ENCODE measurements around the gene SLCO1A2. TPM values are rescaled to one million over a fixed set of nuclear protein-coding genes. Genes with fewer than 3 reads are reported as not detected.

Gene SLCO1A2
- total and polyA plus RNA-seq, 2 donors, result 0.07 to 0.33 TPM

GRCh38 chr12:21300632-21301031 lies 34.1 kb downstream of the SLCO1A2 start:
- no peaks in the 10 kb centered on the region for H3K36me3 ChIP-seq (ENCODE audit: control insufficient read depth in 2 of 2, insufficient read depth in 2 of 2, low read length in 1 of 2)
- H3K4me1 ChIP-seq (ENCODE audit: control insufficient read depth in 2 of 2, insufficient read depth in 2 of 2, low read length in 2 of 2), result no peaks in the 10 kb centered on the region
- WGBS, result 98% methylated on average over 1 of the region's 1 CpG
- no peak overlapping the region for H3K27ac ChIP-seq (ENCODE audit: low read depth in 1 of 2, low read length in 1 of 2)
- H3K9me3 ChIP-seq (ENCODE audit: control insufficient read depth in 2 of 2, insufficient read depth in 1 of 2, low read length in 1 of 2), result no peaks in the 10 kb centered on the region
- H3K27me3 ChIP-seq (ENCODE audit: control insufficient read depth in 2 of 2, insufficient read depth in 1 of 2, low read length in 1 of 2), result no peaks in the 10 kb centered on the region
- DNase-seq (ENCODE audit: low read depth in 6 of 9, low spot score in 9 of 9), result no peak
- H3K4me3 ChIP-seq (ENCODE audit: low read length in 2 of 2), result no peak overlapping the region

GRCh38 chr12:21296751-21297406 lies 37.8 kb downstream of the SLCO1A2 start:
- H3K4me3 ChIP-seq (ENCODE audit: low read length in 2 of 2), result no peak overlapping the region
- H3K36me3 ChIP-seq (ENCODE audit: control insufficient read depth in 2 of 2, insufficient read depth in 2 of 2, low read length in 1 of 2), result no peaks in the 10 kb centered on the region
- 70% methylated on average over 4 of the region's 4 CpGs for WGBS
- H3K27ac ChIP-seq (ENCODE audit: low read depth in 1 of 2, low read length in 1 of 2), result no peak overlapping the region
- no peaks in the 10 kb centered on the region for H3K4me1 ChIP-seq (ENCODE audit: control insufficient read depth in 2 of 2, insufficient read depth in 2 of 2, low read length in 2 of 2)
- no peaks in the 10 kb centered on the region for H3K9me3 ChIP-seq (ENCODE audit: control insufficient read depth in 2 of 2, insufficient read depth in 1 of 2, low read length in 1 of 2)
- H3K27me3 ChIP-seq (ENCODE audit: control insufficient read depth in 2 of 2, insufficient read depth in 1 of 2, low read length in 1 of 2), result no peaks in the 10 kb centered on the region
- peak in 2 of 9 donors; percentile 1 to 6 for DNase-seq (ENCODE audit: low read depth in 6 of 9, low spot score in 9 of 9)

DNA sequence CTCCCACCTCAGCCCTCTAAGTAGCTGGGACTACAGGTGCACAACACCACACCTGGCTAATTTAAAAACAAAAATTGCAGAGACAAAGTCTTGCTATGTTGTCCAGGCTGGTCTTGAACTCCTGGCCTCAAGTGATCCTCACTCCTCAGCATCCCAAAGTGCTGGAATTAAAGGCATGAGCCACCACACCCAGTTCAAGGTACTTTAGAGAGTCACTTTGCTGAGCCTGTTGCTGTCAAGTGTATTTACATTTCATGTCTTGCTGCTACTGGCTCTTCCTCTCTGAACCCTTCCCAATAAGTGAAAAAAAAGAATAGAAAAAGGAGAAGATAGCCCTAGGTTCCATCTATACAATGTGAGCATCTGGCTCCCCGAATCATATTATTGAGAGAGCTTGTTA lies 38.4 kb downstream of the SLCO1A2 start:
- DNase-seq (ENCODE audit: low read depth in 6 of 9, low spot score in 9 of 9), result no peak
- Histone ChIP-seq H3K9me3 (ENCODE audit: control insufficient read depth in 2 of 2, insufficient read depth in 1 of 2, low read length in 1 of 2) (no peaks in the 10 kb centered on the region), H3K4me1 (ENCODE audit: control insufficient read depth in 2 of 2, insufficient read depth in 2 of 2, low read length in 2 of 2) (no peaks in the 10 kb centered on the region), H3K4me3 (ENCODE audit: low read length in 2 of 2) (no peak overlapping the region), H3K27ac (ENCODE audit: low read depth in 1 of 2, low read length in 1 of 2) (no peak overlapping the region), H3K36me3 (ENCODE audit: control insufficient read depth in 2 of 2, insufficient read depth in 2 of 2, low read length in 1 of 2) (no peaks in the 10 kb centered on the region), H3K27me3 (ENCODE audit: control insufficient read depth in 2 of 2, insufficient read depth in 1 of 2, low read length in 1 of 2) (no peaks in the 10 kb centered on the region)
- whole genome bisulfite sequencing, result 90% methylated on average over 1 of the region's 1 CpG

DNA sequence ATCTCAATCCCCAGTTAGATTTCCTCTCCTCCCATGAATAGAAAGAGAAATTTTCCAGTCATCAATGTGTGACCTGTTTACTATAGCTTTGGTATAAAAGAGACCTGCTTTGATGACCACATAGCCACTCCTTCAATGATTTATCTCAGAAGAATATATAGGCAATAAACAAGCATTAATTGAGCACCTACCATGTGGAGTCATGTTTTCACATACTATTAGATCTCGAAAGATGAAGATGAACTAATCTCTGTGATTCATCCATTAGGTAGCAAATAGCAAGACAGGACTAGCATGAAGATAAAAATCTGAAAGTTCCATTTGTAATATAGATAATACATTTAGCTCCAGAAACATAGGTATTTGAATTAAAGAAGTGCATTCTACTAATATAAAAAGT lies 40.5 kb downstream of the SLCO1A2 start:
- 92% methylated on average over 1 of the region's 1 CpG for WGBS
- Histone ChIP-seq H3K36me3 (ENCODE audit: control insufficient read depth in 2 of 2, insufficient read depth in 2 of 2, low read length in 1 of 2) (no peaks in the 10 kb centered on the region), H3K27ac (ENCODE audit: low read depth in 1 of 2, low read length in 1 of 2) (no peak overlapping the region), H3K27me3 (ENCODE audit: control insufficient read depth in 2 of 2, insufficient read depth in 1 of 2, low read length in 1 of 2) (no peaks in the 10 kb centered on the region), H3K4me1 (ENCODE audit: control insufficient read depth in 2 of 2, insufficient read depth in 2 of 2, low read length in 2 of 2) (no peaks in the 10 kb centered on the region), H3K9me3 (ENCODE audit: control insufficient read depth in 2 of 2, insufficient read depth in 1 of 2, low read length in 1 of 2) (no peaks in the 10 kb centered on the region), H3K4me3 (ENCODE audit: low read length in 2 of 2) (no peak overlapping the region)
- DNase-seq (ENCODE audit: low read depth in 6 of 9, low spot score in 9 of 9), result no peak

- no peak overlapping the region for H3K4me3 ChIP-seq (ENCODE audit: low read length in 2 of 2)
- DNase-seq (ENCODE audit: low read depth in 6 of 9, low spot score in 9 of 9), result no peak
- no peaks in the 10 kb centered on the region for H3K27me3 ChIP-seq (ENCODE audit: control insufficient read depth in 2 of 2, insufficient read depth in 1 of 2, low read length in 1 of 2)
- H3K9me3 ChIP-seq (ENCODE audit: control insufficient read depth in 2 of 2, insufficient read depth in 1 of 2, low read length in 1 of 2), result no peaks in the 10 kb centered on the region
- no peak overlapping the region for H3K27ac ChIP-seq (ENCODE audit: low read depth in 1 of 2, low read length in 1 of 2)
- 99% methylated on average over 2 of the region's 2 CpGs for WGBS
- H3K4me1 ChIP-seq (ENCODE audit: control insufficient read depth in 2 of 2, insufficient read depth in 2 of 2, low read length in 2 of 2), result no peaks in the 10 kb centered on the region
- H3K36me3 ChIP-seq (ENCODE audit: control insufficient read depth in 2 of 2, insufficient read depth in 2 of 2, low read length in 1 of 2), result no peaks in the 10 kb centered on the region
Observed at GRCh38 chr12:21292111-21292510, 42.6 kb downstream of the SLCO1A2 start.

DNA sequence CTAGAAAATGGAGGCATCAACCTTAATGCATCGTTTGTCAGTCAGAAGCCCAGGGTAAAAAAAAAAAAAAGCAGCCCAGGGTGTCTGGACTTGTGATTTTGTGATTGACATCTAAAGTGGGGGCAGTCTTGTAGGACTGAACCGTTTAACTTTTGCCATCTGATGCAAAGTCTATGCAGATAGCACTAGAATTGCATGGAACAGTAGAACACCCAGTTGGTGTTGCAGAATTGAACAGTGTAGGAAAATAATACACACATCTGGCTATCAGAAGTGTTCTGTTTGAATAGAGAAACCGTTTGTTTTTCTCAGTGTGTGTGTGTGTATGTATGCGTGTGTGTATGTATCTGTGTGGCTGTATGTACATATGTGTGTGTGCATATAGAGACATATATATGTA lies 45.0 kb downstream of the SLCO1A2 start:
- Histone ChIP-seq H3K4me3 (ENCODE audit: low read length in 2 of 2) (no peak overlapping the region), H3K27ac (ENCODE audit: low read depth in 1 of 2, low read length in 1 of 2) (no peak overlapping the region), H3K9me3 (ENCODE audit: control insufficient read depth in 2 of 2, insufficient read depth in 1 of 2, low read length in 1 of 2) (no peaks in the 10 kb centered on the region), H3K4me1 (ENCODE audit: control insufficient read depth in 2 of 2, insufficient read depth in 2 of 2, low read length in 2 of 2) (no peaks in the 10 kb centered on the region), H3K27me3 (ENCODE audit: control insufficient read depth in 2 of 2, insufficient read depth in 1 of 2, low read length in 1 of 2) (no peaks in the 10 kb centered on the region), H3K36me3 (ENCODE audit: control insufficient read depth in 2 of 2, insufficient read depth in 2 of 2, low read length in 1 of 2) (no peaks in the 10 kb centered on the region)
- 86% methylated on average over 4 of the region's 4 CpGs for WGBS
- DNase-seq (ENCODE audit: low read depth in 6 of 9, low spot score in 9 of 9), result no peak

GRCh38 chr12:21276826-21277225 lies 57.9 kb downstream of the SLCO1A2 start:
- no peak overlapping the region for H3K27ac ChIP-seq (ENCODE audit: low read depth in 1 of 2, low read length in 1 of 2)
- H3K27me3 ChIP-seq (ENCODE audit: control insufficient read depth in 2 of 2, insufficient read depth in 1 of 2, low read length in 1 of 2), result no peaks in the 10 kb centered on the region
- 90% methylated on average over 2 of the region's 2 CpGs for WGBS
- DNase-seq (ENCODE audit: low read depth in 6 of 9, low spot score in 9 of 9), result no peak
- H3K9me3 ChIP-seq (ENCODE audit: control insufficient read depth in 2 of 2, insufficient read depth in 1 of 2, low read length in 1 of 2), result no peaks in the 10 kb centered on the region
- no peaks in the 10 kb centered on the region for H3K36me3 ChIP-seq (ENCODE audit: control insufficient read depth in 2 of 2, insufficient read depth in 2 of 2, low read length in 1 of 2)
- no peak overlapping the region for H3K4me3 ChIP-seq (ENCODE audit: low read length in 2 of 2)
- H3K4me1 ChIP-seq (ENCODE audit: control insufficient read depth in 2 of 2, insufficient read depth in 2 of 2, low read length in 2 of 2), result no peaks in the 10 kb centered on the region

DNA sequence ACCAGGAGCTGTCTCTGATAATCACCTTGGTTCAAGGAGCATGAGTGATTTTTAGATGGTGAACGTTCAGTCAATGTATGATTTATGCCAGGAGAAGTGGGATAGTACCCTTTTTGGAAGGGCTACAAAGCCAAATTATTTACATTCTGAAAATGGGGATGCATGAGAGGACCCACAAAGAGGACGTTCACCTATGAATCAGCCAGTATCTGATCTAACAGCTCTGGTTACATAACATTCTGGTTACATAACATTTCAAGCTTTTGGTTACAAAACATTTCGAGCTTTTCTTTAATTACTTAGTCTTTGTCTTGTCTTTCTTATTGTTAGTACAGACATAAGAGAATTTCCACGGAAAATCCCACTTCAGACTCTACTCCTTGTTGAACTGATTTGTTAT lies 68.8 kb downstream of the SLCO1A2 start:
- Histone ChIP-seq H3K9me3 (ENCODE audit: control insufficient read depth in 2 of 2, insufficient read depth in 1 of 2, low read length in 1 of 2) (no peaks in the 10 kb centered on the region), H3K27me3 (ENCODE audit: control insufficient read depth in 2 of 2, insufficient read depth in 1 of 2, low read length in 1 of 2) (no peaks in the 10 kb centered on the region), H3K4me1 (ENCODE audit: control insufficient read depth in 2 of 2, insufficient read depth in 2 of 2, low read length in 2 of 2) (no peaks in the 10 kb centered on the region), H3K27ac (ENCODE audit: low read depth in 1 of 2, low read length in 1 of 2) (no peak overlapping the region), H3K4me3 (ENCODE audit: low read length in 2 of 2) (no peak overlapping the region), H3K36me3 (ENCODE audit: control insufficient read depth in 2 of 2, insufficient read depth in 2 of 2, low read length in 1 of 2) (no peaks in the 10 kb centered on the region)
- no peak for DNase-seq (ENCODE audit: low read depth in 6 of 9, low spot score in 9 of 9)
- WGBS, result 73% methylated on average over 4 of the region's 4 CpGs

- no peaks in the 10 kb centered on the region for H3K9me3 ChIP-seq (ENCODE audit: control insufficient read depth in 2 of 2, insufficient read depth in 1 of 2, low read length in 1 of 2)
- no peaks in the 10 kb centered on the region for H3K36me3 ChIP-seq (ENCODE audit: control insufficient read depth in 2 of 2, insufficient read depth in 2 of 2, low read length in 1 of 2)
Observed at GRCh38 chr12:21264232-21264631, 70.5 kb downstream of the SLCO1A2 start.

DNA sequence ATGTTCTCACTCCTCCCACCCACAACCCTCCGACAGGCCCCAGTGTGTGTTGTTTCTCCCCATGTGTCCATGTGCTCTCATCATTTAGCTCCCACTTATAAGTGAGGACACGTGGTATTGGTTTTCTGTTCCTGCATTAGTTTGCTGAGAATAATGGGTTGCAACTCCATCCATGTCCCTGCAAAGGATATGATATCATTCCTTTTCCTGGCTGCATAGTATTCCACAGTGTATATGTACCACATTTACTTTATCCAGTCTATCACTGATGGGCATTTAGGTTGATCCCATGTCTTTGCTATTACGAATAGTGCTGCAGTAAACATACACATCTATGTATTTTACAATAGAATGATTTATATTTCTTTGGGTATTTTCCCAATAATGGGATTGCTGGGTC lies 77.5 kb downstream of the SLCO1A2 start:
- H3K36me3 ChIP-seq (ENCODE audit: control insufficient read depth in 2 of 2, insufficient read depth in 2 of 2, low read length in 1 of 2), result no peaks in the 10 kb centered on the region
- H3K4me3 ChIP-seq (ENCODE audit: low read length in 2 of 2), result no peak overlapping the region
- 89% methylated on average over 3 of the region's 3 CpGs for WGBS
- DNase-seq (ENCODE audit: low read depth in 6 of 9, low spot score in 9 of 9), result no peak
- no peaks in the 10 kb centered on the region for H3K9me3 ChIP-seq (ENCODE audit: control insufficient read depth in 2 of 2, insufficient read depth in 1 of 2, low read length in 1 of 2)
- no peaks in the 10 kb centered on the region for H3K4me1 ChIP-seq (ENCODE audit: control insufficient read depth in 2 of 2, insufficient read depth in 2 of 2, low read length in 2 of 2)
- H3K27me3 ChIP-seq (ENCODE audit: control insufficient read depth in 2 of 2, insufficient read depth in 1 of 2, low read length in 1 of 2), result no peaks in the 10 kb centered on the region
- H3K27ac ChIP-seq (ENCODE audit: low read depth in 1 of 2, low read length in 1 of 2), result no peak overlapping the region

More at GRCh38 chr12:21264232-21264631, 70.5 kb downstream of the SLCO1A2 start:
- no peaks in the 10 kb centered on the region for H3K27me3 ChIP-seq (ENCODE audit: control insufficient read depth in 2 of 2, insufficient read depth in 1 of 2, low read length in 1 of 2)
- H3K4me3 ChIP-seq (ENCODE audit: low read length in 2 of 2), result no peak overlapping the region
- no peaks in the 10 kb centered on the region for H3K4me1 ChIP-seq (ENCODE audit: control insufficient read depth in 2 of 2, insufficient read depth in 2 of 2, low read length in 2 of 2)
- DNase-seq (ENCODE audit: low read depth in 6 of 9, low spot score in 9 of 9), result no peak
- no peak overlapping the region for H3K27ac ChIP-seq (ENCODE audit: low read depth in 1 of 2, low read length in 1 of 2)
